Measurements from ENCODE around the gene CLEC3B. TPM values are rescaled to one million over a fixed set of nuclear protein-coding genes. Genes with fewer than 3 reads are reported as not detected.

CLEC3B gene
- total RNA-seq (2014; rRNA removed) (1.8 TPM in 1 of 2 replicates, not detected in the other), Bru-seq, nascent RNA (percentile 43 among the genes with signal in this experiment), BruChase-seq, experiment 1, labeled RNA remaining after a 6-hour chase (percentile 54 among the genes with signal in this experiment), BruChase-seq, experiment 2, labeled RNA remaining after a 2-hour chase (percentile 69 among the genes with signal in this experiment)
- long read RNA-seq, partial matches to known transcripts: 0 of 5 reads
- long read RNA-seq, other reads (novel, unspliced or antisense): 5 of 5 reads

GRCh38 chr3:45026038-45026437, at the start of gene CLEC3B:
Gene CLEC3B (plus strand): TSS chr3:45026303. CDS start chr3:45026363, 60 bp downstream.
- Histone ChIP-seq H2AFZ (ENCODE audit: low read length) (no peak within 1 kb of the TSS), H3K9me3 (ENCODE audit: low read length) (no peaks in the 10 kb centered on the region), H3K36me3 (ENCODE audit: low read depth, low read length) (no peaks in the 10 kb centered on the region), H4K20me1 (ENCODE audit: low read length) (no peaks in the 10 kb centered on the region), H3K9me2 (replicated peaks; ENCODE audit: low read length) (no peaks in the 10 kb centered on the region), H3K9ac (ENCODE audit: low read length) (no peak within 1 kb of the TSS), H3K4me1 (ENCODE audit: insufficient read depth, low read length) (0 out of 2 replicates have a peak, but pooled peaks cover 7% of the 10 kb centered on the region), H3F3A (ENCODE audit: low read length, unreplicated experiment) (no peaks in the 10 kb centered on the region), H3K79me2 (ENCODE audit: low read length) (no peaks in the 10 kb centered on the region), H3K27ac (ENCODE audit: low read length) (no peak within 1 kb of the TSS), H3K27me3 (ENCODE audit: low read length) (no peaks in the 10 kb centered on the region), H3K4me3 (ENCODE audit: low read length) (no peak within 1 kb of the TSS), H3K4me2 (ENCODE audit: low read length) (no peak within 1 kb of the TSS)
- BruUV-seq (replicated peaks): no TSS peak
- DNase-seq (peak; percentile 29), ATAC-seq (peak; percentile 59)
- POLR2A ChIA-PET (ENCODE audit: unreplicated experiment): no interaction called here
- intact Hi-C loops (cut with micrococcal nuclease): no loop called here
- CTCF ChIA-PET: no interaction called here
- TF ChIP-seq EZH2 (IDR thresholded peaks at IDR 0.05; ENCODE audit: low read length, unreplicated experiment) (no peak), EZH2phosphoT487 (IDR thresholded peaks at IDR 0.05; ENCODE audit: borderline replicate concordance, low read length) (no peak), CTCF (conservative IDR thresholded peaks at IDR 0.05; ENCODE audit: low read depth, low read length) (no peak)

- DNase-seq: peak; percentile 56
- CTCF ChIA-PET: no interaction called here
Measured at GRCh38 chr3:44981220-44981619, 44.9 kb upstream of the CLEC3B start.

More at GRCh38 chr3:44981220-44981619, 44.9 kb upstream of the CLEC3B start:
- no peak for TF ChIP-seq CTCF (conservative IDR thresholded peaks at IDR 0.05; ENCODE audit: low read depth, low read length)
- H3K4me2 ChIP-seq (ENCODE audit: low read length): 0 out of 2 replicates have a peak overlapping the region, but pooled peaks have one; percentile 3
- H3K4me1 ChIP-seq (ENCODE audit: insufficient read depth, low read length): peaks cover 61% of the 10 kb centered on the region
- no peaks in the 10 kb centered on the region for H3K27me3 ChIP-seq (ENCODE audit: low read length)
- H4K20me1 ChIP-seq (ENCODE audit: low read length): peaks cover 12% of the 10 kb centered on the region; the same call in 1 of the 2 replicates
- BruUV-seq (replicated peaks): no TSS peak
- no peak overlapping the region for H3K4me3 ChIP-seq (ENCODE audit: low read length)
- H3K9ac ChIP-seq (ENCODE audit: low read length): no peak overlapping the region
- peaks cover 4% of the 10 kb centered on the region; the same call in 1 of the 2 replicates for H3K36me3 ChIP-seq (ENCODE audit: low read depth, low read length)
- peaks cover 4% of the 10 kb centered on the region for H3F3A ChIP-seq (ENCODE audit: low read length, unreplicated experiment)
- no peak for ATAC-seq
- peaks cover 91% of the 10 kb centered on the region for H3K79me2 ChIP-seq (ENCODE audit: low read length)
- no peaks in the 10 kb centered on the region for H3K9me2 ChIP-seq (replicated peaks; ENCODE audit: low read length)
- H3K9me3 ChIP-seq (ENCODE audit: low read length): no peaks in the 10 kb centered on the region
- POLR2A ChIA-PET (ENCODE audit: unreplicated experiment): no interaction called here
- H2AFZ ChIP-seq (ENCODE audit: low read length): no peak overlapping the region
- H3K27ac ChIP-seq (ENCODE audit: low read length): no peak overlapping the region
- intact Hi-C loops (cut with micrococcal nuclease): loop anchor here (10.0 kb wide), 1 partner anchor 446 kb away; no protein-coding TSS in a partner anchor
